Measurements from ENCODE around the gene P4HA2. TPM values are rescaled to one million over a fixed set of nuclear protein-coding genes. Genes with fewer than 3 reads are reported as not detected.

P4HA2 gene
- total RNA-seq, 1 experiment from 2014 or later = 64.2 TPM

DNA sequence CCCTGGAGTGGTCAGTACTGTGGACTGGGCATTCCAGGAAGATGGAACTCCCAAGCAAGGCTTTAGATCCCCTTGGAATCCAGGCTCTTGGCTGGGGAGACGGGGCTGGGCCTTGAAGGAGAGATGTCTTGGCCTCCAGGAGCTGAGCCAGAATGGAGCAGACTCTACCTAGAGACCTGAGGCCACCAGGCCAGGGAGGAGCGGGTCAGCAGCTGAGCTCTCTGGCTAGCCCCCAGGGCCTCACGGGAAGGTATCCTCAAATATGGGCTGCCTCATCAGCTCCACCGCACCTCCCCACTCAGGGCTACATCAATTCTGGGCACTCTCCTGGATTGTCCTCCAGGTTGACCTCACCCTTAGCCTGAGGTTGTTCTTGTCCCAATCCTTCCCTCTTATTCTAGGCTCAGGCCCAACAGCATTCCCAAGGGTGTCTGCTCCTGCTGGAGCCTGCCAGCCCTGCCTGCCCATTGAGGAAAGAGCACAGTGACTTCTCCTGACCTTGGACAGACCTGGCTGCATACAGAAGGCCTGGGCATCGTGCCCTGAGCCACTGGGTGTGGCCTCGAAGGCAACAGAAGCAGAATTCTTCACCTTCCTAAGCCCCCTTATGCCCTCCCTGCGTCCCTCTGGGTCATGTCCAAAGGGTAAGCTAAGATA is 26.8 kb upstream of the P4HA2 start:
- in situ Hi-C loops (cut with HindIII; ENCODE audit: low pct_unique_long_range_greater_than_20kb, low sequenced_read_pairs) = no loop called here
- no peak for DNase-seq (ENCODE audit: low read depth)

DNA sequence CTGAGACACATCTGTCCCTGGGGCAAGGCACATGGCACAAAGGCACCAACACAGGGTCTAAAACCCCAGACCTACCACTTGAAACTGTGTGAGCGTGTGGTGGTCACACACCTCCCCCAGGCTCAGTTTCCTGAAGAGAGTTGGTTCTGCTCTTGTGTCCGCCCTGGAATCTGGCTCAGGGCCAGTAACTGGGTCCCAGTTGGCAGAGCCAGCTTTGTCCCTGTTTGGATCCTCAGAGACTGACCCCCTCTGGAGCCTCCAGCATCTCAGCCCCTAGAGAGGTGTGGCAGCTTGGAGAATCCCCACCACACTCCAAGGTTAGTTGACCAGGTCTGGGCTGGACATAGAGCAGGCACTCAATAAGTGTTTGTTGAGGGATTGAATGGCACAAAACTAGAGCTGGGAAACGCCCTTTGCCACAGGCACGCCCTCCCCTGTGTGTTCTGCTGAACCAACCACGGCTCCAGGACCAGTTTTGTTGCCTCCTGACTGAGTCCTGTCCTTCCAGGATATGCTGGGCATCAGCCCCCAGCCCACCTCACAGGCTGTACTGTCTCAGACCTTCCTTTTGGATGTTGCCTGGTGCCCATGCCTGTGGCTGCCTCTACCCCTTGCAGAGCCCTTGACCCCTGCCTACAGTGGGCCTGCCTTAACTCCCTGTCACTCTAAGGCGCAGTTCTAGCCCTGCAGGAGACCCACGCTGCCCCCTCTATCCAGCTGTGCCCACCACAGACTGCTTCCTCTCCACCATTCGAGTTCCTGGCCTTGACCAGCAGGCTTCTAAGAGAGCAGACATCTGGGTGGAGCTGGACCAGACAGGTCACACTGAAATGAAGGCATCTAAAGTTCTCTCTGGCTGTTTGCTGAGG is 26.0 kb upstream of the P4HA2 start:
- in situ Hi-C loops (cut with HindIII; ENCODE audit: low pct_unique_long_range_greater_than_20kb, low sequenced_read_pairs) = no loop called here
- no peak for DNase-seq (ENCODE audit: low read depth)

DNA sequence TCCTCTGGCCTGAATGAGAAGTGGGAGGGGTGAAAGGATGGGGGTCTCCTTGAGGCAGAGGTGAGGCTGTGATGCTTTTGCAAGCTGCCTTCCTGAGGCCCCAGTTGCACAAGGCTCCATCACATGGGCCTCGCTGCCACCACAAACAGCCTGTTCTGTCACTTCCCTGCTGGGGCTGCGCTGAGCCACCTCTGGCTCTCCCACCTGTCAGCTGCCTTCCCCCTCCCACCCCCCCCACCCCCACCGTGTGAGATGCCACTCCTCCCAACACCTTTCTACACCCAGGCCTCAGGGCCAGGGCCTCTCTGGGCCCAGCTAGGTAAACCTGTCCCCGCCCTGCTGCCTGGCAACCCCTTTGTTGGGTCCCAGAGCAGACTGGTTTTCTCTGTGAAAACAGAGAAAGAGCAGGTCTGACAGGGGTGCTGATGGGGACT is 25.4 kb upstream of the P4HA2 start:
- in situ Hi-C loops (cut with HindIII; ENCODE audit: low pct_unique_long_range_greater_than_20kb, low sequenced_read_pairs) = no loop called here
- DNase-seq (ENCODE audit: low read depth) = no peak

DNA sequence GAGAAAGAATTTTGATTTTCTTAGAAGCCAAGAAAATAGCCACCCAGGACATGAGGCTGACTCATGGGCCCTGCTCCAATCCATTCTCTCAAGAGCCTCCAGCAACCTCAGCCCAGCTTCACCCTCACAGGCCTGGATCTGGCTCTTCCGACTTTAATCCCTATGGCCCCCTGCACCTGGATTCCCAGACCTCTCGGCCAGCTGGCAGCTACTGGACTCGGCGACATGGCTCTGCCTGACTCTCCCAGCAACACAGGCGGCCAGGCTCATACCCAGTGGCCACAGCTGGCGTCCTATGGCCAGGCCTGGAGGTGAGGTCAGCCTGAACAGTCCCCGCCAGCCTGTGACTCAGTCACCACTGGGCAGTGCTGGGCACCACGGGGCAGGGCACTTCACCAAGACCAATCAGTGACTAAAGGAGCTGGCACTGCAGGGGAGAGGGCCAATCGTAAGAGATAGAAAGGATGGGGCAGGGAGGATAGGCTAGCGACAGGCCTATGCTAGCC is 23.6 kb upstream of the P4HA2 start:
- in situ Hi-C loops (cut with HindIII; ENCODE audit: low pct_unique_long_range_greater_than_20kb, low sequenced_read_pairs) = no loop called here
- peak; percentile 44 for DNase-seq (ENCODE audit: low read depth)

DNA sequence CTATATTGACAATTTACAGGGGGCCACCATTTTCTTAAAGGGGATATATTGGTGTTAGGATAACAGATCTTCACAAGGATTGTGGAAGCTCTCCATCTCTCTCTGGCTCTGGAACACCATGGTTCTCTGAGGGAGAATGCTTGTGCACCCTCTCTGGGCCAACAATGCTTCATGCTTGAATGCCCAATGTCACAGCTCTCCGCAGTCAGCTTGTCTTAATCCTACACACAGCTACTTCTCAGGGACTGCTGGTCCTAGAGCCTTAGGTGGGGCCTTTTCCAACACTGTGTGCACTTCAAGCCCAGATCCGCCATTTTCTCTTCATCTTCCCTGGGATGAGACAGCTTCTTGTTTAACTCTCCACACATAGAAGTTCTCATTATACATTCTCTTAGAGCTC is 22.9 kb upstream of the P4HA2 start:
- in situ Hi-C loops (cut with HindIII; ENCODE audit: low pct_unique_long_range_greater_than_20kb, low sequenced_read_pairs) = no loop called here
- no peak for DNase-seq (ENCODE audit: low read depth)

DNA sequence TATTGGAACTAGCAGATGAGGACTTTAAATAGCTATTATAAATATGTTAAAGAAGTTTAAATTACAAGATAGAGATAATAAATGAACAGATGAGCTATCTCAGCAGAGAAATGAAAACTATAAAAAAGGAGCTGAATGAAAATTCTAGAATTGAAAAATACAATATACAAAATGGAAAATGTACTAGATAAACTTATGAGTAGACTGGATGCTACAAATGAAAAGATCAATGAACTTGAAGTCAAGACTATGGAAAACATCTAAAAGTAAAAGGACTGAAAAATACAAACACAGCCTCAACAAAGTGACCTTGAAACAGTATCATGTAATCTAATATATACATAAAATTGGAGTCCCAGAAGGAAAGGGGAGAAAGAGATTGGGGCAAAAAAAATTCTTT is 19.2 kb upstream of the P4HA2 start:
- in situ Hi-C loops (cut with HindIII; ENCODE audit: low pct_unique_long_range_greater_than_20kb, low sequenced_read_pairs) = no loop called here
- DNase-seq (ENCODE audit: low read depth) = no peak

DNA sequence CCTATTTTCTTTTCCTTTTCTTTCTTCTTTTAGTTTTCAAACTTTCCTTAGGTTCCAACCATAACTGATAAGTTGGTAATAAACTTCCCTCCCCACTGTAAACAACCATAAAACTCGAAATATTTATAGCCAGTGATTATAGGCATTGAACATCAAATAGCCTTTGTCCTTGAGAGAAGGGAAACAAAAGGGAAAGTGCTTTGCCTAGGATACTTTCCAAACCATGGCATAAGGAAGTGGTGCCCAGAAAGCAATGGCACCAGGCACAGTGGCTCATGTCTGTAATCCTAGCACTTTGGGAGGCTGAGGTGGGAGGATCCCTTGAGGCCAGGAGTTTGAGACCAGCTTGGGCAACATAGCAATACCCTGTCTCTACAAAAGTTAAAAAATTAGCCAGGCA is 17.9 kb upstream of the P4HA2 start:
- in situ Hi-C loops (cut with HindIII; ENCODE audit: low pct_unique_long_range_greater_than_20kb, low sequenced_read_pairs) = no loop called here
- no peak for DNase-seq (ENCODE audit: low read depth)

DNA sequence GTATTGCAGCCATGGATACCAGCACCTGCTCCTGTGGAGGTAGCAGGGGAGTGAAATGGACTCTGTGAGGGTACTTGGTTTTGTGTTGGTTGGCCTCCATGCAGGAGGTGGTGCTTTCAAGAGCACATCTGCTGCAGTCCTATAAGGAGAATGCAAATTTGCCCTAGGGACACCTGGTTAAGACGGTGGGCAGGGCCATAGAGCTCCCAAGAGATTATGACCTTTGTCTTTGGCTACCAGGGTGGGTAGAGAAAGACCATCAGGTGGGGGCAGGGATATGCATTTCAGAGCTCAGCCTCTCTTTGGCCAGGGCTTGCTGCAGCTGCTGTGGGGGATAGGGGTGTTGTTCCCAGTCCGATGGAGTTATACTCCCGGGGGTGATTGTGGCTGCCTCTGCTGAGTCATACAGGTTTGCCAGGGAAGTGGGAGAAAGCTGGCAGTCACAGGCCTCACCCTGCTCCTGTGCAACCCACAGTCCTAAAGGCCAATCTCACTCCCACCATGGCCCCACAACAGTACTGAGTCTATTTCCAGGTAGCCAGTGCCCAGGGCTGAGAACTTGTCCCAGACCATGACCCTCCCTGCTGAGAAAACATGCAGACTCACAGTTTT is 15.8 kb upstream of the P4HA2 start:
- in situ Hi-C loops (cut with HindIII; ENCODE audit: low pct_unique_long_range_greater_than_20kb, low sequenced_read_pairs) = no loop called here
- DNase-seq (ENCODE audit: low read depth) = no peak

DNA sequence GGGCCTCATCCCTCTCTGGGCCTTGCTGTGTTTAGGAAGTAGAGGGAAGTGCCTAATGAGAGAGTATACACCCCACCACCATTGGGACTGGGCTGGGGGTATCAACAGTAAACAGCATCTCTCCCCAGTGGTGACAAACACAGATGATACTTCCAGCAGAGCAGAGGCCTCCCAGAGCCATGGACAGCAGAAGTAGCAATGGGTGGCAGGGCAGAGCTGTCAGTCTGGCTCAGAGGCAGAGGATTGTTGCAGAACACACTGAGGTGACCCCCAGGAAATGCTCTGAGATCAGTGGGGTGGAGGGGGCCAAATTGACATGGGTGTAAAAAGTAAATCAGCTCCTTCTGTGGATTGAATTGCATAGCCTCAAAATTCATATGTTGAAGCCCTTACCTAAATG is 12.1 kb upstream of the P4HA2 start:
- in situ Hi-C loops (cut with HindIII; ENCODE audit: low pct_unique_long_range_greater_than_20kb, low sequenced_read_pairs) = no loop called here
- no peak for DNase-seq (ENCODE audit: low read depth)

DNA sequence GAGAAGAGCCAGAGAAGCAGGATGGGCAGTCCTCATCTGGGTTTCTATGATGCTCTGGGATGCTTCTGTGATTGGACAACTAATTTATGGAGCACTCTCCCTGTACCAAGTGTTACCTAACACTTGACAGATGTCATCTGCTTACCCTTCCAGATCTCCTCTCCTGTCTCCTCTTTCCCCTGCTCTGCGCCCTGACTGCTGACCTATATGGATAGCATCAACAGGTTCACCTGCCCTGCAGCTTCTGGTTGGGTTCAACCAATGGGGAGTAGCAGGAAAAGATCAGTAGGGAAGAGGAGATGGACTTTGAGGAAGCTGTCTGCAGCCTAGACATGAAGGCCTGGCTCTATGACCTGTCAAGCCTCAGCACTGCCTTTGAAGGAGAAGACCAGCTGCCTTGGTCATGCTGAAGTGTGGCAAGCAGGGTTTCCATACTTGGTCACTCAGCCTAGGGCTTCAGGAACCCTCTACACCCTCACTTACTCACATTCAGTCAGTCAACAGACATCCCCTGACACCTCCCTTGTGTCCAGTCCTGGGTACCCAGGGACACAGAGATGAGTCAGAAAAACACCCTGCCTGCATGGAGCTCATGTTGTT is 11.3 kb upstream of the P4HA2 start:
- no peak for DNase-seq (ENCODE audit: low read depth)
- in situ Hi-C loops (cut with HindIII; ENCODE audit: low pct_unique_long_range_greater_than_20kb, low sequenced_read_pairs) = no loop called here

DNA sequence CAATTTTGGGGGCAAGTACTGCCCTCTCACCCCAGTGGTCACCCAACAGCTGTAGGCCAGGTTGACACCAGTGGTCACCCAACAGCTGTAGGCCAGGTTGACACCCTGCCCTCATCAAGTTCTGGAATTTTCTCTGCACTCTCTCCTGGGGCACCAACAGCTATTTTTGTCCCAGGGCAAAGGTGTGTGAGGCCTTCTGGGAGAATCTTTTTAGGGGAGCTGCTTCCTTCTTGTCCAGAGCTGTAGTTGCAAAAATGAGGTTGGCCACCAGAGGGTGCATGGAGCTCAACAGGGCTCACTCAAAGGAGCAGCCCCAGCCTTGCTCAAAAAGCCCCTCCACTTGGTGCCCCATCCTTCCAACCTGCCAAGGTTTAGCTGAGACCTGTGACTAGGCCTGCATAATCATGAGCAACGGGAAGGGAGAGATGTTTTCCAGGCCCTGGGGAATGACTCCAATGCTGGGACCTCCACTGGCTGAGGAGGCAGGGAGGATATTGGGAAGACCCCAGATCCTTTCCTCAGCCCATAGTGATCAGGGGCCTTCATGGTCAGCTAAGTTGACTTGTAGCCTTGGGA is 10.6 kb upstream of the P4HA2 start:
- peak; percentile 46 for DNase-seq (ENCODE audit: low read depth)
- in situ Hi-C loops (cut with HindIII; ENCODE audit: low pct_unique_long_range_greater_than_20kb, low sequenced_read_pairs) = no loop called here

DNA sequence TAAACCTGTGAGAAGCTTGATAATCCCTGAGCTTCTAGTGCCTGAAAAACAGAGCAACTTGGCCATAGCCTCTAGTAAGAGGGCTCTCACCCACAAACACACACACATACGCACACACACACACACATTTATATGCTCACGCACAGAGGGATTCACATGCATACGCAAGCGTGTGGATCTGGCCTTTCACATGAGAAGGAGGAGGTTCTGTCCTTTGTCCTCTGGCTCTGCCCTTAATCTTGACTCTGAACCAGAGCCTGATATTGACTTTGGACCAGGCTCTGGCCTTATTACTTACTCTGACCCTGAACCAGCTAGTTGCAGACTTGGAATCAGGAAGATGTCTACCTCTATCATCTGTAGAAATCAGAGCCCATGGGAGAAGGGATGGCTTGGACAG is 10.0 kb upstream of the P4HA2 start:
- in situ Hi-C loops (cut with HindIII; ENCODE audit: low pct_unique_long_range_greater_than_20kb, low sequenced_read_pairs) = no loop called here
- DNase-seq (ENCODE audit: low read depth) = no peak

DNA sequence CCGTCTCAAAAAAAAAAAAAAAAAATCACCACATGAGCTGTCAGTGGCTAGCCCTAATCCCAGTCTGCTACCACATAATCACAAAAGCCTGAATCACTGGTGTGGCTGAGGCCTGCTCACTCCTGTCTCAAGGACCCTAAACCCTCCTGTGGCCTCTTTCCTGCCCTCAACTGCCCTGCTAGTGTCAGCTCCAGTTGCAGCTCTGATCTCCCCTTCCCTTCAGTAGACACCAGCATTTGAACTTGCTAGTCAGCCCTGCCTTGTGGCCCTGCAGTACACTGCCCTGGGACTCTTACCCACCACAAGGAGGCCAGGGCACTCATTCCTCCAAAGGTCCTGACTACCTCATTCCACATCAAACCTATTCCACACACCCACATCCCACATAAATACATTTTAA is 9.5 kb upstream of the P4HA2 start:
- in situ Hi-C loops (cut with HindIII; ENCODE audit: low pct_unique_long_range_greater_than_20kb, low sequenced_read_pairs) = no loop called here
- no peak for DNase-seq (ENCODE audit: low read depth)

DNA sequence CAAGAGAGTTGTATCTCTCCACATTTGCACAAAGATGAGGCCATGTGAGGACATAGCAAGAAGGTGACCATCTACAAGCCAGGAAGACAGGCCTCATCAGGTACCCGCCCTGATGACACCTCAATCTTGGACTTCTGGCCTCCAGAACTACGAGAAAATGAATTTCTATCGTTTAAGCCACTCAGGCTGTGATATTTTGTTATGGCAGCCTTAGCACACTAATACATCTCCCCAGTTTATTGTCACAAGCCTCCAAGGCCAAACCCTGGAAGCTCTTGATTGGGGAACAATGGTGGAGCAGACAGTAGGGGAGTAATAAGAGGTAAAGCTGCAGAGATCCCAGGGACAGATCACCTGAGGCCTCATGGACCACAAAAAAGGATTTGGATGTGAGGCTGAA is 7.7 kb upstream of the P4HA2 start:
- in situ Hi-C loops (cut with HindIII; ENCODE audit: low pct_unique_long_range_greater_than_20kb, low sequenced_read_pairs) = no loop called here
- DNase-seq (ENCODE audit: low read depth) = no peak

DNA sequence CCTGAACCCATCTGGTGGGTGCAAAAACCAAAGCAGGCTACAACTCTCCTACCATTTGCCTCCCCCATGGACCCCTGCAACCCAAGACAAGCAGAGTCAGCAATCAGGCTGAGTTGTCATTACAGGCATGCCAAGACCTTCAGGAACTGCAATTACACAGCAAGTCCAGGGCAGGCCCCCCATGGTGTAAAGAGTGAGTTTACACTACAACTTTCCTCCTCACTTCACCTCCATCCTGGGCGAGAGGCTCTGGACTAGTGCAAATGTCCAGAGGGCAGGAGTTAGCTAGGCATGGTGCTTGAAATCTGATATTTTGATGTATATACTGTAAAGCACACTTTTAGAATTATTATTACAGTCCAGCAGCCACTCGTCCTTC is 7.0 kb upstream of the P4HA2 start:
- in situ Hi-C loops (cut with HindIII; ENCODE audit: low pct_unique_long_range_greater_than_20kb, low sequenced_read_pairs) = no loop called here
- DNase-seq (ENCODE audit: low read depth) = no peak

DNA sequence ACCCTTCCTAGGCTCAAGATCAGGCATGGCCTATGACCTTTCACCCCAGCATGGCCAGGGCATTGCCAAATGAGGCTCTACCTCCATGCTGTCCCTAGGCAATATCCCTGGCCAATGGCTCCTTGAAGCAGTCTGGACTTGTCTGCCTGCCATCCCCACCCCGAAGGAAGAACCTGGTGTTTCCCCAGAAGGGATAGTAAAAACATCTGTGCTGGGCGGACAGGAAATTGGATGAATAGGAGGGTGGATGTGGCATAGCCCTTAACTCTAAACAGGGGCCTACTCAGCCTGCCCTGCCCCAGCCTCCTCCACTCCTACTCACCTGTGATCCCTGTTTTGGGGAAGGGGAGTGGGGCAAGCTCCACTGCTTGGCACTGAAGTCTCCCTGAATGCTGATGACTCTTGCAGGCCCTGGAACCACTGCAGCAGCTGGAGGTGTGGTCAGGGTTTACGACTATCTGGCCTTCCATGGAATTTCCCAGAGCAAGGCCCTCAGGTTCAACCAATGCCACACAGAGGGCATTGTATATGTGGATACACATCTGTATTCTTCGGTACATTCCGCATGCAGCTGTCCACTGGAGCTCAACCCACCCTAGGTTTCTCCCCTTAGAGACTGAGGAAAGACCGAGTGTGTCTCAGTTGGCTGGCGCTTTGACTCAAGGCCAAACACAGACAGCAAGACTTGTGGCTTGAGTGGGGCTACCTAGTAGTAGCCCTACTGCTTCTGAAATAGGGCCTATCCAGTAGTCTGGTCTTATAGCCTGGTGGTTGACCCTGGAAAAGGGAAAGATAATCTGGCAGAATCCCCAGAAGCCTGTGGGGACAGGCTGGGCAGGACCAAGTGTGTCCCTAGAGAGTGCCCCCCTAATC is 6.4 kb upstream of the P4HA2 start:
- no peak for DNase-seq (ENCODE audit: low read depth)

DNA sequence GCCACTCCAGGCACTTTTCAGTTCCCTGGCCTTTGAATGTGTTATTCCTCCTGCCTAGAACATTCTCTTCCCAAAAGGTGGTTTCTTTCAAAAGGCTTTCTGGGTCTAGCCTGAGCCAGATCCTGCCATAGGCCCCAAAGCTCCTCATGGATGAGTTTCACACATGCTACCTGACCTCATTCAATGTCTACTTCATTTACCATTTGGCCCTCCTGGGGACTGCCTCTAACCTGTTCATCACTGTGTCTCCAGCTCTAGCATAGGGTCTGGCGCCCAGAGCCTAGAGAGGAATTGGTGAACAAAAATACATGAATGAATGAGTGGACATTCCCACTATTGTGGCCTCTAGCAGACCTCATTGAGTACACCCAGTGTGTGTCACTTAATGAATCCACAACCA is 5.4 kb upstream of the P4HA2 start:
- DNase-seq (ENCODE audit: low read depth) = no peak
- in situ Hi-C loops (cut with HindIII; ENCODE audit: low pct_unique_long_range_greater_than_20kb, low sequenced_read_pairs) = no loop called here

More for the DNA sequence above, 6.4 kb upstream of the P4HA2 start:
- in situ Hi-C loops (cut with HindIII; ENCODE audit: low pct_unique_long_range_greater_than_20kb, low sequenced_read_pairs) = no loop called here

DNA sequence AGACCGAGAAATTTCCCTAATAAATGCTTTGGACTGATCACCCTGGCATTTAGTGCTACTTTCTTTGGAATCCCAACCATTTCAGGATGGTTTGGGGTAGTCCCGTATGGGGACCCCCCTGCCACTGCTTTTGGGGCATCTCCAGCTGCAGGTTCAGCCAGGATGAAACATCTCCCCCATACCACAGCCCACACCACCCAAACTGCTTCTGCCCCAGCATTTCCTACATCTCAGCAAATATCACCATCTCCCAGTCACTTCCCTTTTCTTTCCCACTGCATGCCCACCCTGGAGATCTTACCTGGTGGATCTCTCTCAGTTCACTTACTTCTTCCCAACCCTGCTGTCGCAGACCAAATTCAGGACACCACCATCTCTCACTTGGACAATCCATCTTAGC is 4.8 kb upstream of the P4HA2 start:
- no peak for DNase-seq (ENCODE audit: low read depth)
- in situ Hi-C loops (cut with HindIII; ENCODE audit: low pct_unique_long_range_greater_than_20kb, low sequenced_read_pairs) = no loop called here
